Endodermal cell (in vitro differentiated cells): ENCODE measurements around the gene ELMO1. TPM values are rescaled to one million over a fixed set of nuclear protein-coding genes. Genes with fewer than 3 reads are reported as not detected.
"Not testable (repeated sequence)": the region's sequence is repeated elsewhere in the genome, so short reads cannot be mapped to it uniquely, and the experiment has no call there.

Source experiments
- DNase-seq: peaks from one replicate; pipeline ENCODE4 v3.0.0-alpha.2; 2017
- H3K27ac ChIP-seq: 2 replicates; pipeline ENCODE4 v1.5.1; 2013; ENCODE audit warnings: mild to moderate bottlenecking, low read depth, low read length, moderate library complexity
- H3K27me3 ChIP-seq: 2 replicates; pipeline ENCODE4 v1.6.1; 2013; ENCODE audit warnings: mild to moderate bottlenecking, low read length, moderate library complexity; ENCODE audit not compliant: insufficient read depth, control insufficient read depth, poor library complexity, severe bottlenecking
- H3K36me3 ChIP-seq: 2 replicates; pipeline ENCODE4 v1.7.0; 2013; ENCODE audit warnings: mild to moderate bottlenecking, low read length, moderate library complexity; ENCODE audit not compliant: control insufficient read depth, insufficient read depth
- H3K4me1 ChIP-seq: one replicate; pipeline ENCODE4 v1.7.0; 2013; ENCODE audit warnings: low read length; ENCODE audit not compliant: control insufficient read depth, insufficient read depth
- H3K4me3 ChIP-seq: 2 replicates; pipeline ENCODE4 v1.5.1; 2013; ENCODE audit warnings: mild to moderate bottlenecking, low read length, moderate library complexity
- H3K9ac ChIP-seq: 2 replicates; pipeline ENCODE4 v1.6.1; 2013; ENCODE audit warnings: mild to moderate bottlenecking, low read length, moderate library complexity; ENCODE audit not compliant: poor library complexity, severe bottlenecking; ENCODE audit errors: extremely low read depth
- H3K9me3 ChIP-seq: 2 replicates; pipeline ENCODE4 v1.6.1; 2013; ENCODE audit warnings: mild to moderate bottlenecking, low read length, moderate library complexity; ENCODE audit not compliant: control insufficient read depth
- H3K27ac Mint-ChIP-seq: 2 replicates; pipeline ENCODE4 v1.8.0; 2020; ENCODE audit warnings: mixed read lengths
- H3K27me3 Mint-ChIP-seq: 2 replicates; pipeline ENCODE4 v1.8.0; 2021; ENCODE audit warnings: mild to moderate bottlenecking, mixed read lengths; ENCODE audit not compliant: insufficient read depth
- H3K36me3 Mint-ChIP-seq: 2 replicates; pipeline ENCODE4 v1.8.0; 2020; ENCODE audit warnings: low read depth, mixed read lengths
- H3K4me1 Mint-ChIP-seq: 2 replicates; pipeline ENCODE4 v1.8.0; 2020; ENCODE audit warnings: mixed read lengths
- H3K4me3 Mint-ChIP-seq: 2 replicates; pipeline ENCODE4 v1.8.0; 2020; ENCODE audit warnings: mild to moderate bottlenecking, moderate library complexity, mixed read lengths
- H3K9me3 Mint-ChIP-seq: 2 replicates; pipeline ENCODE4 v1.8.0; 2020; ENCODE audit warnings: mild to moderate bottlenecking, mixed read lengths
- WGBS, 2 experiments: methylation state at CpG; one replicate each; pipeline versions ENCODE4 v1.1.5 to v1.1.7; 2013; ENCODE audit warnings: missing lambda C conversion rate in 2 of 2, mixed read lengths in 1 of 2; ENCODE audit not compliant: insufficient coverage in 1 of 2, insufficient read length in 1 of 2; 5-methylcytosine and 5-hydroxymethylcytosine counted together
- total RNA-seq, 2 donors: library from RNA; stranded (reverse); fragmentation: NEBNext Ultra II Directional in 1 of 2; extraction: Animal tissue kit (Norgen Biotek cat#: 25700) in 1 of 2; gene quantifications; 2 replicates in 1 of 2; 3 replicates in 1 of 2; pipeline ENCODE4 v1.2.1, GENCODE V29; 2021
- TF ChIP-seq, protein P1 (sequence below): fragments of 200-600 bp; sonication (generic); conservative IDR thresholded peaks from 2 replicates; pipeline ENCODE4 v1.5.0; 2021; ENCODE audit warnings: antibody characterized with exemption, mild to moderate bottlenecking

Gene ELMO1
- total RNA-seq, 2 donors from 2014 or later, result 120 to 131 TPM

DNA sequence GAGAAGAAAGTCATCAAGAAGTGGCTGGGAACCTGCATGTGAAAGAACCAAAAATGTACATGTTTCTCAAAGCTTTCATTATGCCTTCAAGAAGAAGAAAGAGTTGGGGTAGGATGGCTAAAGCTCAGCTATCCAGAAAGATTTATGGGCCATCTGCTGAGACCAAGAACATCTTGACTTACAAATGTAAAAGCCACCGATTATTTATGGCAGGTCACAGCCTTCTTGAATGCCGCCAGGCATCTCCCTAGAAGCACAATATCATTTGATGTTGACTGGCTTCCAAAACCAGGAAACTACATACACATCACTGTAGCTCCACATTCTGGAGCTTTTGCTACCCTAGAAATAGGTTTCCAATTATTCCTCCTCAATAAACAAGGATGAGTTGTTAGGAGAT is 470.2 kb downstream of the ELMO1 start:
- no peaks in the 10 kb centered on the region for H3K4me1 Mint-ChIP-seq
- H3K4me3 ChIP-seq, result no peak overlapping the region
- no peak for DNase-seq
- TF ChIP-seq, protein P1, sequence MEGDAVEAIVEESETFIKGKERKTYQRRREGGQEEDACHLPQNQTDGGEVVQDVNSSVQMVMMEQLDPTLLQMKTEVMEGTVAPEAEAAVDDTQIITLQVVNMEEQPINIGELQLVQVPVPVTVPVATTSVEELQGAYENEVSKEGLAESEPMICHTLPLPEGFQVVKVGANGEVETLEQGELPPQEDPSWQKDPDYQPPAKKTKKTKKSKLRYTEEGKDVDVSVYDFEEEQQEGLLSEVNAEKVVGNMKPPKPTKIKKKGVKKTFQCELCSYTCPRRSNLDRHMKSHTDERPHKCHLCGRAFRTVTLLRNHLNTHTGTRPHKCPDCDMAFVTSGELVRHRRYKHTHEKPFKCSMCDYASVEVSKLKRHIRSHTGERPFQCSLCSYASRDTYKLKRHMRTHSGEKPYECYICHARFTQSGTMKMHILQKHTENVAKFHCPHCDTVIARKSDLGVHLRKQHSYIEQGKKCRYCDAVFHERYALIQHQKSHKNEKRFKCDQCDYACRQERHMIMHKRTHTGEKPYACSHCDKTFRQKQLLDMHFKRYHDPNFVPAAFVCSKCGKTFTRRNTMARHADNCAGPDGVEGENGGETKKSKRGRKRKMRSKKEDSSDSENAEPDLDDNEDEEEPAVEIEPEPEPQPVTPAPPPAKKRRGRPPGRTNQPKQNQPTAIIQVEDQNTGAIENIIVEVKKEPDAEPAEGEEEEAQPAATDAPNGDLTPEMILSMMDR, result no peak
- H3K4me3 Mint-ChIP-seq, result no peak overlapping the region
- 97% methylated on average over 2 of the region's 2 CpGs; no CpG with 5 or more reads in 1 of the 2 experiments for WGBS, 2 experiments
- H3K9me3 Mint-ChIP-seq, result peaks cover 14% of the 10 kb centered on the region
- H3K36me3 Mint-ChIP-seq, result peaks cover 24% of the 10 kb centered on the region
- no peak overlapping the region for H3K27ac ChIP-seq
- H3K4me1 ChIP-seq, result no peaks in the 10 kb centered on the region
- H3K9me3 ChIP-seq, result peaks cover 20% of the 10 kb centered on the region
- H3K27me3 ChIP-seq, result no peaks in the 10 kb centered on the region
- H3K27me3 Mint-ChIP-seq, result peaks cover 8% of the 10 kb centered on the region
- no peak overlapping the region for H3K27ac Mint-ChIP-seq
- peaks cover 3% of the 10 kb centered on the region for H3K36me3 ChIP-seq
- H3K9ac ChIP-seq, result no peak overlapping the region

DNA sequence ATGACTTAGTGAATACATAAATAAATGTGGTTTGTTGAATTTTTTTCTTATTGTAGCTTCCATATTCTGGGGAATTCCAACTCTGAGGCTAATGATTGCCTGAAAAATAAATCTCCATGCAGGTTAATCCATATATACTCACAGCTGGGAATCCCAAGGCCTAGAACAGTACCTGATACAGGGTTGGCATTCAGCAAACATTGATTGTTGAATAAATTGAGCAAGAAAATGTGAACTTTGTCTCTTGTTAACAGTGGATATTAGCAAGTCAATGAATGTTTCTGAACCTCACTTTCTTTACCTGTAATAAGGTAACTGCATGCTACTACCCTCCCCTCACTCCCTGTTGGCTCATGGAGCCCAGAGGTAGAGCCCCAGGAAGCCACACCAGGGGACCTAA is 470.8 kb downstream of the ELMO1 start:
- Mint-ChIP-seq H3K4me1 (no peaks in the 10 kb centered on the region), H3K27me3 (peaks cover 8% of the 10 kb centered on the region), H3K4me3 (no peak overlapping the region), H3K36me3 (peaks cover 24% of the 10 kb centered on the region), H3K27ac (no peak overlapping the region), H3K9me3 (peaks cover 14% of the 10 kb centered on the region)
- TF ChIP-seq, protein P1, result no peak
- no peaks in the 10 kb centered on the region for H3K27me3 ChIP-seq
- H3K27ac ChIP-seq, result no peak overlapping the region
- no peaks in the 10 kb centered on the region for H3K4me1 ChIP-seq
- DNase-seq, result no peak
- H3K9me3 ChIP-seq, result peaks cover 20% of the 10 kb centered on the region
- peaks cover 3% of the 10 kb centered on the region for H3K36me3 ChIP-seq
- no peak overlapping the region for H3K9ac ChIP-seq
- no peak overlapping the region for H3K4me3 ChIP-seq

DNA sequence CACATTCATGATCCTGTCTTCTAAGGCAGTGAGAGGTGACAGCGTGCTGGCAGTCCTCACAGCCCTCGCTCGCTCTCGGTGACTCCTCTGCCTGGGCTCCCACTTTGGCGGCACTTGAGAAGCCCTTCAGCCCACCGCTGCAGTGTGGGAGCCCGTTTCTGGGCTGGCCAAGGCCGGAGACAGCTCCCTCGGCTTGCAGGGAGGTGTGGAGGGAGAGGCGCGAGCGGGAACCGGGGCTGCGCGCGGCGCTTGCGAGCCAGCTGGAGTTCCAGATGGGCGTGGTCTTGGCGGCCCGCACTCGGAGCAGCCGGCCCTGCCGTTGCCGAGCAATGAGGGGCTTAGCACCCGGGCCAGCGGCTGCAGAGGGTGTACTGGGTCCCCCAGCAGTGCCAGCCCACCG is 475.1 kb downstream of the ELMO1 start:
- peaks cover 14% of the 10 kb centered on the region for H3K9me3 Mint-ChIP-seq
- 98 to 100% methylated on average over 12 to 28 of the region's 28 CpGs for WGBS, 2 experiments
- peaks cover 21% of the 10 kb centered on the region for H3K4me1 Mint-ChIP-seq
- peaks cover 20% of the 10 kb centered on the region for H3K9me3 ChIP-seq
- H3K4me3 ChIP-seq, H3K27ac ChIP-seq, DNase-seq, H3K4me3 Mint-ChIP-seq, H3K27ac Mint-ChIP-seq, H3K27me3 Mint-ChIP-seq, H3K36me3 ChIP-seq, H3K9ac ChIP-seq, H3K4me1 ChIP-seq, H3K27me3 ChIP-seq: not testable (repeated sequence)
- H3K36me3 Mint-ChIP-seq, result peaks cover 24% of the 10 kb centered on the region

DNA sequence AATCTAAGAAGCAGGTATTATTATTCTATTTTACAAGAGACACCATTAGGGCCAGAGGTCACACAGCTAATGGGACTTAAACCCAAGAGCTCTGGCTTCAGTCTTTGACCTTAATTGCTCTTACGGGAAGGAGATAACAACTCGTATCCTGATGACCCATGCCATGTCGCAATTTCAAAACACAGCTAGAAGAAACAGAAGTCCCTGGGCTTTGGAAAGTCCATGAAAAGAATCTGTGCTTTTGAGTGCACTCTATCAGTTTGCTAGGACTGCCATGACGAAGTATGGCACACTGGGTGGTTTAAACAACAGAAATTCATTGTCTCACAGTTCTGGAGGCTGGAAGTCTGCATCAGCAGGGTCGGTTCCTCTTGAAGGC is 476.5 kb downstream of the ELMO1 start:
- H3K9me3 ChIP-seq, result peaks cover 20% of the 10 kb centered on the region
- peaks cover 3% of the 10 kb centered on the region for H3K36me3 ChIP-seq
- peak overlapping the region; percentile 0 for H3K4me3 ChIP-seq
- Mint-ChIP-seq H3K4me1 (peaks cover 25% of the 10 kb centered on the region), H3K4me3 (no peak overlapping the region), H3K9me3 (peaks cover 14% of the 10 kb centered on the region), H3K27me3 (peaks cover 8% of the 10 kb centered on the region), H3K36me3 (peaks cover 16% of the 10 kb centered on the region), H3K27ac (no peak overlapping the region)
- H3K27me3 ChIP-seq, result no peaks in the 10 kb centered on the region
- WGBS, 2 experiments, result 83 to 86% methylated on average over 5 of the region's 5 CpGs
- peaks cover 7% of the 10 kb centered on the region for H3K4me1 ChIP-seq
- TF ChIP-seq, protein P1, result no peak
- DNase-seq, result no peak
- no peak overlapping the region for H3K9ac ChIP-seq
- no peak overlapping the region for H3K27ac ChIP-seq
